GM12878 (cell line): ENCODE measurements around the gene SRPK2. TPM values are rescaled to one million over a fixed set of nuclear protein-coding genes. Genes with fewer than 3 reads are reported as not detected.

Experiments used
- ATAC-seq: fragments of 200-7000 bp; cut with Tn5 transposase; 3 replicates; pipeline ENCODE4 v1.9.1; 2020; ENCODE audit warnings: mild to moderate bottlenecking, moderate library complexity
- BruUV-seq: library from RNA; stranded (reverse); fragments of 400-500 nt; replicated peaks from 2 replicates; lab custom pipeline; 2021; lab: Mats Ljungman, UMichigan
- CTCF ChIA-PET: fragments of 300-600 bp; sonication (Branson Sonifier 250); formaldehyde crosslinking; extraction: SDS; loops from one replicate; lab custom pipeline; 2021; ENCODE audit warnings: inconsistent platforms; lab: Yijun Ruan, JAX
- POLR2A ChIA-PET: fragments of 350-600 bp; formaldehyde crosslinking; extraction: SDS; loops from one replicate; lab custom pipeline; 2021; ENCODE audit warnings: inconsistent platforms; lab: Charles Lee
- RAD21 ChIA-PET: fragments of 300-600 bp; sonication (Branson Sonifier 250); formaldehyde crosslinking; loops from one replicate; lab custom pipeline; 2023; ENCODE audit warnings: antibody characterized with exemption; ENCODE audit not compliant: unreplicated experiment; lab: Charles Lee
- SMC1A ChIA-PET: fragments of 300-600 bp; sonication (Branson Sonifier 250); formaldehyde crosslinking; loops from one replicate; lab custom pipeline; 2023; ENCODE audit not compliant: unreplicated experiment, uncharacterized antibody; lab: Charles Lee
- DNase-seq: peaks from one replicate; pipeline ENCODE4 v3.0.0-alpha.2; 2011; ENCODE audit warnings: low read depth, low spot score
- FAIRE-seq: peaks from 3 replicates; lab custom pipeline; 2011; peaks lifted over from hg19 to GRCh38; lab: Jason Lieb, UNC
- H2AFZ ChIP-seq: 2 replicates; pipeline ENCODE4 v1.6.0; 2011; ENCODE audit warnings: low read depth, low read length, control low read depth; ENCODE audit not compliant: control insufficient read depth
- H3K27ac ChIP-seq: 2 replicates; pipeline ENCODE4 v1.5.1; 2011; ENCODE audit warnings: control low read depth; ENCODE audit not compliant: control insufficient read depth, insufficient read depth
- H3K27me3 ChIP-seq, 2 experiments: replicated peaks in 1 of 2; 2 replicates each; pipeline versions ENCODE4 v1.6.0 to v1.6.1; 2011; ENCODE audit warnings: low read length in 1 of 2; ENCODE audit not compliant: control insufficient read depth in 2 of 2, insufficient read depth in 2 of 2
- H3K36me3 ChIP-seq, 2 experiments: 2 replicates each; pipeline ENCODE4 v1.5.1; 2011; ENCODE audit warnings: low read length in 1 of 2; ENCODE audit not compliant: control insufficient read depth in 2 of 2, insufficient read depth in 2 of 2
- H3K4me1 ChIP-seq: 2 replicates; pipeline ENCODE4 v1.6.1; 2011; ENCODE audit warnings: mild to moderate bottlenecking, low read length, moderate library complexity, mixed read lengths; ENCODE audit not compliant: control insufficient read depth, insufficient read depth
- H3K4me2 ChIP-seq: 2 replicates; pipeline ENCODE4 v1.6.0; 2011; ENCODE audit warnings: control low read depth; ENCODE audit not compliant: control insufficient read depth, insufficient read depth
- H3K4me3 ChIP-seq: fragments of 200-600 bp; sonication (generic); 2 replicates; pipeline ENCODE4 v1.5.1; 2016
- H3K79me2 ChIP-seq: 2 replicates; pipeline ENCODE4 v1.6.0; 2011; ENCODE audit warnings: low read length; ENCODE audit not compliant: control insufficient read depth, insufficient read depth
- H3K9ac ChIP-seq: 2 replicates; pipeline ENCODE4 v1.8.0; 2011; ENCODE audit warnings: low read length, control low read depth, mixed read lengths; ENCODE audit not compliant: control insufficient read depth, insufficient read depth
- H3K9me3 ChIP-seq: replicated peaks from 3 replicates; pipeline ENCODE4 v1.5.1; 2011; ENCODE audit warnings: mild to moderate bottlenecking, low read length; ENCODE audit not compliant: control insufficient read depth, insufficient read depth
- H4K20me1 ChIP-seq: 2 replicates; pipeline ENCODE4 v1.6.0; 2011; ENCODE audit not compliant: control insufficient read depth, insufficient read depth
- MTA3 ChIP-seq: IDR thresholded peaks from 2 replicates; pipeline ENCODE4 v1.6.1; 2012; ENCODE audit warnings: low read length, inconsistent platforms, borderline replicate concordance
- NFXL1 ChIP-seq: fragments of 450-650 bp; IDR thresholded peaks from 2 replicates; pipeline ENCODE4 v1.6.1; 2017; ENCODE audit warnings: antibody characterized with exemption, mild to moderate bottlenecking, borderline replicate concordance
- NFYB ChIP-seq: IDR thresholded peaks from 2 replicates; pipeline ENCODE4 v1.6.1; 2011; ENCODE audit warnings: low read depth, mild to moderate bottlenecking, low read length, improper control_type of control experiment, moderate library complexity; ENCODE audit not compliant: insufficient read depth
- PML ChIP-seq: IDR thresholded peaks from 2 replicates; pipeline ENCODE4 v1.6.1; 2012; ENCODE audit warnings: low read length, inconsistent platforms
- POLR2A ChIP-seq: IDR thresholded peaks from 2 replicates; pipeline ENCODE4 v1.6.1; 2011; ENCODE audit warnings: low read depth, mild to moderate bottlenecking, low read length
- RAD21 ChIP-seq: IDR thresholded peaks from 2 replicates; pipeline ENCODE4 v1.6.1; 2011; ENCODE audit warnings: mild to moderate bottlenecking, low read depth, low read length, moderate library complexity; ENCODE audit not compliant: insufficient read depth
- SIN3A ChIP-seq: IDR thresholded peaks from 2 replicates; pipeline ENCODE4 v1.6.1; 2012; ENCODE audit warnings: low read depth, low read length, improper control_type of control experiment
- SMAD1 ChIP-seq: fragments of 450-650 bp; IDR thresholded peaks from 2 replicates; pipeline ENCODE4 v1.6.1; 2018; ENCODE audit warnings: mild to moderate bottlenecking, low read depth; ENCODE audit not compliant: partially characterized antibody
- ZNF274 ChIP-seq: IDR thresholded peaks from one replicate; pipeline ENCODE4 v1.8.0; 2011; ENCODE audit not compliant: insufficient read length, insufficient read depth
- WGBS: methylation state at CpG from one replicate; pipeline ENCODE4 v1.1.6; 2016; ENCODE audit warnings: low lambda C conversion rate; ENCODE audit not compliant: insufficient replicate concordance, insufficient coverage; ENCODE audit errors: missing lambda C conversion rate; 5-methylcytosine and 5-hydroxymethylcytosine counted together
- in situ Hi-C: fragments of 300-500 bp; cut with MboI; formaldehyde crosslinking; loops from 9 replicates; pipeline ENCODE4 v1.14.3; 2018; ENCODE audit warnings: mixed read lengths
- intact Hi-C: fragments of 100-400 bp; cut with micrococcal nuclease; formaldehyde crosslinking; loops from one replicate; pipeline ENCODE4 v1.14.2; 2022; ENCODE audit not compliant: unreplicated experiment
- polyA plus RNA-seq, 11 experiments: library from polyadenylated mRNA; depleted of rRNA in 4 of 11; unstranded in 6 of 11; stranded (reverse) in 5 of 11; fragments of >200 nt; fragmentation: Nextera tagmentation in 4 of 11; fragmentation: Illumina TruSeq in 1 of 11; extraction: Ambion mirVana in 4 of 11; extraction: Trizol in 1 of 11; gene quantifications; 1 replicate in 1 of 11; 2 replicates in 10 of 11; pipeline versions ENCODE4 v1.2.1 to v1.2.3, GENCODE V29; 2011 to 2016; ENCODE audit warnings: inconsistent platforms in 2 of 11, missing spikeins in 2 of 11, low read depth in 1 of 11
- total RNA-seq, 4 experiments: library from RNA; depleted of rRNA in 3 of 4; stranded (reverse); fragments of >200 nt in 3 of 4; fragmentation: Illumina TruSeq in 1 of 4; extraction: Trizol in 1 of 4; gene quantifications; 2 replicates each; pipeline versions ENCODE4 v1.2.1 to v1.2.3, GENCODE V29; 2013 to 2021
- TF ChIP-seq, protein P1 (sequence below): fragments of 450-650 bp; formaldehyde crosslinking; IDR thresholded peaks from 2 replicates; pipeline ENCODE4 v1.4.0; 2022; ENCODE audit warnings: mild to moderate bottlenecking, moderate library complexity
- TF ChIP-seq, protein P2 (sequence below), 3 experiments: IDR thresholded peaks in 2 of 3; conservative IDR thresholded peaks in 1 of 3; 2 replicates each; pipeline ENCODE4 v1.5.1; 2011; ENCODE audit warnings: low read depth in 3 of 3, low read length in 3 of 3, mild to moderate bottlenecking in 3 of 3, control low read depth in 2 of 3, moderate library complexity in 2 of 3, inconsistent platforms in 1 of 3, mixed read lengths in 1 of 3; ENCODE audit not compliant: control insufficient read depth in 2 of 3, insufficient read depth in 1 of 3; ENCODE audit errors: extremely low read depth in 1 of 3

Gene SRPK2
- total and polyA plus RNA-seq, 10 of the 15 experiments (the other 5 are each of a cell fraction or from before 2014, with no cell fraction given): 13.2 to 32.8 (median 24.5) TPM

DNA sequence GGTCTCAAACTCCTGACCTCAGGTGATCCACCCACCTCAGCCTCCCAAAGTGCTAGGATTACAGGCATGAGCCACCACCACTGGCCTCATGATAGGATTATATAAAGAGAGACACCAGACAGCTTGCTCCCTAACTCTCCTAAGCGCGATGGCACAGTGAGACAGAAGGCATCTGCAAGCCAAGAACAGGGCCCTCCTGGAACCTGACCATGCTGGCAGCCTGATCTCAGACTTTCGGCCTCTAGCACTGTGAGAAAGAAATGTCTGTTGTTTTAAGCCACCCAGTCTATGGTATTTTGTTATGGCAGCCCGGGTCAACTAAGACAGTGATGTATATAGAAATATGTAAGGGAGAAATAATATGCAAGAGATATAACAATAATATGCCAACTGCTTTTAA, 51.2 kb downstream of the SRPK2 start:
- POLR2A ChIA-PET: no interaction called here
- no peak for TF ChIP-seq NFXL1
- TF ChIP-seq NFYB: no peak
- TF ChIP-seq ZNF274: no peak
- no peak for TF ChIP-seq SMAD1

DNA sequence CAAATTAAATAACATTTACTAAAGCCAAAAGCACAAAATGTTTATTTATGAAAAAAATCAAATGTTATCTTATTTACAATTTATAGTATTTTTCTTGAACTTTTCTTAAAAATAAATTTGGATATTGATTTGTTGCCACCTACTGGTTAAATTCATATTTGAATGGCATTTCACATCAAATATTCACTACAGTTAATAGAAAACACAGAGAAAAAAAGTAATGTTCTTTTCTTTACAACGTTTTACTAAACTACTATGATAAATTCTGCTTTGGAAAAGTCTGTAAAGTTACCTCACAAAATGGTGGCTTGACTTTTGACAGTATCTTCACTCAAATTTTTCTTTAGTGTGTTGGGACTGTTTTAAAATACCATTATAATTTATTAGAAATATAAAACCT, 52.7 kb downstream of the SRPK2 start:
- FAIRE-seq: no peak
- WGBS: 0% methylated on average over 1 of the region's 1 CpG
- TF ChIP-seq POLR2A (no peak), MTA3 (no peak), SIN3A (no peak), PML (no peak), RAD21 (peak; percentile 26; the same call in 1 of the 2 replicates)
- TF ChIP-seq, protein P1, sequence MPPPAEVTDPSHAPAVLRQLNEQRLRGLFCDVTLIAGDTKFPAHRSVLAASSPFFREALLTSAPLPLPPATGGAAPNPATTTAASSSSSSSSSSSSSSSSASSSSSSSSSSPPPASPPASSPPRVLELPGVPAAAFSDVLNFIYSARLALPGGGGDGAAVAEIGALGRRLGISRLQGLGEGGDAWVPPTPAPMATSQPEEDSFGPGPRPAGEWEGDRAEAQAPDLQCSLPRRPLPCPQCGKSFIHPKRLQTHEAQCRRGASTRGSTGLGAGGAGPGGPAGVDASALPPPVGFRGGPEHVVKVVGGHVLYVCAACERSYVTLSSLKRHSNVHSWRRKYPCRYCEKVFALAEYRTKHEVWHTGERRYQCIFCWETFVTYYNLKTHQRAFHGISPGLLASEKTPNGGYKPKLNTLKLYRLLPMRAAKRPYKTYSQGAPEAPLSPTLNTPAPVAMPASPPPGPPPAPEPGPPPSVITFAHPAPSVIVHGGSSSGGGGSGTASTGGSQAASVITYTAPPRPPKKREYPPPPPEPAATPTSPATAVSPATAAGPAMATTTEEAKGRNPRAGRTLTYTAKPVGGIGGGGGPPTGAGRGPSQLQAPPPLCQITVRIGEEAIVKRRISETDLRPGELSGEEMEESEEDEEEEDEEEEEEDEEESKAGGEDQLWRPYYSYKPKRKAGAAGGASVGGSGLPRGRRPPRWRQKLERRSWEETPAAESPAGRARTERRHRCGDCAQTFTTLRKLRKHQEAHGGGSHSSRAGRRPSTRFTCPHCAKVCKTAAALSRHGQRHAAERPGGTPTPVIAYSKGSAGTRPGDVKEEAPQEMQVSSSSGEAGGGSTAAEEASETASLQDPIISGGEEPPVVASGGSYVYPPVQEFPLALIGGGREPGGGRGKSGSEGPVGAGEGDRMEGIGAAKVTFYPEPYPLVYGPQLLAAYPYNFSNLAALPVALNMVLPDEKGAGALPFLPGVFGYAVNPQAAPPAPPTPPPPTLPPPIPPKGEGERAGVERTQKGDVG: no peak
- TF ChIP-seq, protein P2, sequence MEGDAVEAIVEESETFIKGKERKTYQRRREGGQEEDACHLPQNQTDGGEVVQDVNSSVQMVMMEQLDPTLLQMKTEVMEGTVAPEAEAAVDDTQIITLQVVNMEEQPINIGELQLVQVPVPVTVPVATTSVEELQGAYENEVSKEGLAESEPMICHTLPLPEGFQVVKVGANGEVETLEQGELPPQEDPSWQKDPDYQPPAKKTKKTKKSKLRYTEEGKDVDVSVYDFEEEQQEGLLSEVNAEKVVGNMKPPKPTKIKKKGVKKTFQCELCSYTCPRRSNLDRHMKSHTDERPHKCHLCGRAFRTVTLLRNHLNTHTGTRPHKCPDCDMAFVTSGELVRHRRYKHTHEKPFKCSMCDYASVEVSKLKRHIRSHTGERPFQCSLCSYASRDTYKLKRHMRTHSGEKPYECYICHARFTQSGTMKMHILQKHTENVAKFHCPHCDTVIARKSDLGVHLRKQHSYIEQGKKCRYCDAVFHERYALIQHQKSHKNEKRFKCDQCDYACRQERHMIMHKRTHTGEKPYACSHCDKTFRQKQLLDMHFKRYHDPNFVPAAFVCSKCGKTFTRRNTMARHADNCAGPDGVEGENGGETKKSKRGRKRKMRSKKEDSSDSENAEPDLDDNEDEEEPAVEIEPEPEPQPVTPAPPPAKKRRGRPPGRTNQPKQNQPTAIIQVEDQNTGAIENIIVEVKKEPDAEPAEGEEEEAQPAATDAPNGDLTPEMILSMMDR (IDR thresholded peaks at IDR 0.05 in 2 of 3, conservative IDR thresholded peaks at IDR 0.05 in 1 of 3; ENCODE audit: control insufficient read depth in 2 of 3, extremely low read depth in 1 of 3, insufficient read depth in 1 of 3, low read depth in 3 of 3, low read length in 3 of 3): peak in 2 of 3 experiments; percentile 26 to 49; a peak in 2 of 6 replicates

More for the DNA sequence above, 51.2 kb downstream of the SRPK2 start:
- WGBS: 100% methylated on average over 4 of the region's 4 CpGs
- DNase-seq: no peak
- Histone ChIP-seq H2AFZ (no peak overlapping the region), H3K27ac (no peak overlapping the region), H3K27me3 (no peaks in the 10 kb centered on the region), H3K4me2 (no peak overlapping the region), H3K9ac (no peak overlapping the region), H3K4me1 (no peaks in the 10 kb centered on the region), H3K79me2 (peaks cover 2% of the 10 kb centered on the region), H3K36me3 (no peaks in the 10 kb centered on the region), H4K20me1 (no peaks in the 10 kb centered on the region; the same call in none of the 2 replicates), H3K9me3 (no peaks in the 10 kb centered on the region), H3K4me3 (no peak overlapping the region)
- SMC1A ChIA-PET: interaction anchor here (0.7 to 1.6 kb wide), 3 partner anchors 185 to 253 kb away, joined by 3 to 4 read pairs (median 3); no protein-coding TSS in a partner anchor
- CTCF ChIA-PET: interaction anchor here (0.7 to 1.5 kb wide), 7 partner anchors 18 to 357 kb away, joined by 3 to 4 read pairs (median 3); no protein-coding TSS in a partner anchor
- in situ Hi-C loops: no loop called here
- RAD21 ChIA-PET: interaction anchor here (0.8 to 1.8 kb wide), 6 partner anchors 15 to 411 kb away, joined by 3 to 6 read pairs (median 4); no protein-coding TSS in a partner anchor
- intact Hi-C loops: loop anchor here (2.0 to 10.0 kb wide), 3 partner anchors 185 to 413 kb away; no protein-coding TSS in a partner anchor
- ATAC-seq: no peak
- FAIRE-seq: no peak
- BruUV-seq: no TSS peak

More for the DNA sequence above, 52.7 kb downstream of the SRPK2 start:
- H3K9ac ChIP-seq: no peak overlapping the region
- ChIA-PET CTCF (interaction anchor here (1.1 to 2.4 kb wide), 5 partner anchors 8 to 355 kb away, joined by 3 to 13 read pairs (median 3); no protein-coding TSS in a partner anchor), RAD21 (interaction anchor here (0.7 kb wide), 1 partner anchor 137 kb away, joined by 3 read pairs; no protein-coding TSS in a partner anchor), SMC1A (interaction anchor here (0.8 to 5.5 kb wide), 3 partner anchors 9 to 196 kb away, joined by 3 to 25 read pairs (median 4); no protein-coding TSS in a partner anchor), POLR2A (no interaction called here)
- H3K79me2 ChIP-seq: peaks cover 4% of the 10 kb centered on the region
- no peaks in the 10 kb centered on the region for H3K36me3 ChIP-seq
- no peak for ATAC-seq
- intact Hi-C loops: loop anchor here (2.0 to 10.0 kb wide), 3 partner anchors 184 to 411 kb away; no protein-coding TSS in a partner anchor
- H3K27me3 ChIP-seq: no peaks in the 10 kb centered on the region
- BruUV-seq: no TSS peak
- H4K20me1 ChIP-seq: no peaks in the 10 kb centered on the region; the same call in none of the 2 replicates
- no peaks in the 10 kb centered on the region for H3K9me3 ChIP-seq
- no peak overlapping the region for H3K4me3 ChIP-seq
- no peak overlapping the region for H3K27ac ChIP-seq
- no peak for DNase-seq
- in situ Hi-C loops: no loop called here
- no peaks in the 10 kb centered on the region for H3K4me1 ChIP-seq
- no peak overlapping the region for H2AFZ ChIP-seq
- H3K4me2 ChIP-seq: no peak overlapping the region
